ENCODE results near the gene MXD3.

Gene MXD3

GRCh38 chr5:177303121-177303924, 8.4 kb downstream of the MXD3 start, which contains the start of the genes PRELID1 and RAB24:
PRELID1 (plus strand) TSS chr5:177303799; CDS start chr5:177303986, 187 bp downstream.
RAB24 (minus strand) TSS chr5:177303719; CDS start chr5:177303288, 431 bp downstream.
- DNase-seq (ENCODE audit: low spot score): peak; percentile 68

- no peak for DNase-seq (ENCODE audit: low spot score)
These were observed 9.2 kb downstream of the MXD3 start for GRCh38 chr5:177302354-177303110.

GRCh38 chr5:177301503-177302165, 10.1 kb downstream of the MXD3 start:
- no peak for DNase-seq (ENCODE audit: low spot score)

- DNase-seq (ENCODE audit: low spot score): no peak
These were observed 10.7 kb downstream of the MXD3 start for GRCh38 chr5:177300951-177301350.

GRCh38 chr5:177300236-177300880, 11.3 kb downstream of the MXD3 start:
- peak; percentile 88 for DNase-seq (ENCODE audit: low spot score)

GRCh38 chr5:177299697-177300096, 12.0 kb downstream of the MXD3 start:
- no peak for DNase-seq (ENCODE audit: low spot score)

- no peak for DNase-seq (ENCODE audit: low spot score)
These were observed 13.8 kb downstream of the MXD3 start for GRCh38 chr5:177297922-177298321.

GRCh38 chr5:177296581-177296980, 15.1 kb downstream of the MXD3 start:
- DNase-seq (ENCODE audit: low spot score): no peak

GRCh38 chr5:177295924-177296323, 15.8 kb downstream of the MXD3 start:
- no peak for DNase-seq (ENCODE audit: low spot score)

GRCh38 chr5:177294632-177295031, 17.1 kb downstream of the MXD3 start:
- DNase-seq (ENCODE audit: low spot score): no peak

GRCh38 chr5:177293819-177294581, 17.7 kb downstream of the MXD3 start:
- no peak for DNase-seq (ENCODE audit: low spot score)

GRCh38 chr5:177291735-177292134, 20.0 kb downstream of the MXD3 start:
- no peak for DNase-seq (ENCODE audit: low spot score)

GRCh38 chr5:177290816-177291596, 20.7 kb downstream of the MXD3 start:
- DNase-seq (ENCODE audit: low spot score): no peak

- DNase-seq (ENCODE audit: low spot score): no peak
These were observed 23.5 kb downstream of the MXD3 start for GRCh38 chr5:177288191-177288590.

GRCh38 chr5:177276886-177277285, 34.8 kb downstream of the MXD3 start:
- no peak for DNase-seq (ENCODE audit: low spot score)

- no peak for DNase-seq (ENCODE audit: low spot score)
These were observed 35.8 kb downstream of the MXD3 start for GRCh38 chr5:177275883-177276282.

- no peak for DNase-seq (ENCODE audit: low spot score)
These were observed 40.6 kb downstream of the MXD3 start for GRCh38 chr5:177271113-177271512.

- DNase-seq (ENCODE audit: low spot score): no peak
These were observed 41.0 kb downstream of the MXD3 start for GRCh38 chr5:177270653-177271052.

- no peak for DNase-seq (ENCODE audit: low spot score)
These were observed 41.7 kb downstream of the MXD3 start for GRCh38 chr5:177269976-177270375.

- no peak for DNase-seq (ENCODE audit: low spot score)
These were observed 42.3 kb downstream of the MXD3 start for GRCh38 chr5:177269232-177269895.

All from pons (tissue), 1 donor.